HG03103 (cell line): ENCODE measurements around the gene CALHM6.
"Not testable (repeated sequence)": the region's sequence is repeated elsewhere in the genome, so short reads cannot be mapped to it uniquely, and the experiment has no call there.

Experiments used
- ATAC-seq: cut with Tn5 transposase; IDR thresholded peaks from one replicate; pipeline ENCODE4 v1.9.1; 2021; ENCODE audit warnings: low read depth; ENCODE audit not compliant: unreplicated experiment

Gene CALHM6

GRCh38 chr6:116472706-116473105, 11.5 kb downstream of the CALHM6 start:
- ATAC-seq = no peak

- no peak for ATAC-seq
Measured at GRCh38 chr6:116475141-116475540, 14.0 kb downstream of the CALHM6 start.

GRCh38 chr6:116476002-116476678, 15.0 kb downstream of the CALHM6 start:
- peak; percentile 100 for ATAC-seq

GRCh38 chr6:116482780-116483179, 21.6 kb downstream of the CALHM6 start:
- ATAC-seq = no peak

- ATAC-seq = no peak
Measured at GRCh38 chr6:116483616-116484015, 22.4 kb downstream of the CALHM6 start.

GRCh38 chr6:116485559-116486184, 24.5 kb downstream of the CALHM6 start:
- ATAC-seq = no peak

- no peak for ATAC-seq
Measured at GRCh38 chr6:116491610-116492330, 30.6 kb downstream of the CALHM6 start.

GRCh38 chr6:116492331-116493067, 31.3 kb downstream of the CALHM6 start:
- no peak for ATAC-seq

GRCh38 chr6:116495161-116495560, 34.0 kb downstream of the CALHM6 start:
- ATAC-seq = not testable (repeated sequence)

GRCh38 chr6:116497113-116497676, 36.0 kb downstream of the CALHM6 start:
- no peak for ATAC-seq

- no peak for ATAC-seq
Measured at GRCh38 chr6:116500969-116501433, 39.8 kb downstream of the CALHM6 start.

- no peak for ATAC-seq
Measured at GRCh38 chr6:116507324-116507723, 46.1 kb downstream of the CALHM6 start.

- no peak for ATAC-seq
Measured at GRCh38 chr6:116508527-116508926, 47.4 kb downstream of the CALHM6 start.

- no peak for ATAC-seq
Measured at GRCh38 chr6:116511424-116512110, 50.4 kb downstream of the CALHM6 start, which contains the start of gene CALHM5. CALHM5 (plus strand) TSS chr6:116511639; CDS start chr6:116511697, 58 bp downstream.

GRCh38 chr6:116512111-116512559, 51.0 kb downstream of the CALHM6 start:
- ATAC-seq = peak; percentile 86

- no peak for ATAC-seq
Measured at GRCh38 chr6:116512734-116513133, 51.6 kb downstream of the CALHM6 start.
